Duodenal mucosa (tissue), 2 donors: Measurements from ENCODE around the gene SDK2.
"Not testable (repeated sequence)": the region's sequence is repeated elsewhere in the genome, so short reads cannot be mapped to it uniquely, and the experiment has no call there.

Experiments used
- H3K27ac ChIP-seq: one replicate; pipeline ENCODE4 v1.7.0; 2013; ENCODE audit warnings: low read depth, low read length
- H3K27me3 ChIP-seq, 2 donors: one replicate each; pipeline ENCODE4 v1.7.0; 2013; ENCODE audit warnings: low read length in 2 of 2, control low read depth in 1 of 2; ENCODE audit not compliant: insufficient read depth in 2 of 2, control insufficient read depth in 1 of 2
- H3K36me3 ChIP-seq, 2 donors: one replicate each; pipeline ENCODE4 v1.7.0; 2013; ENCODE audit warnings: low read length in 2 of 2, control low read depth in 1 of 2; ENCODE audit not compliant: insufficient read depth in 2 of 2, control insufficient read depth in 1 of 2
- H3K4me1 ChIP-seq, 2 donors: one replicate each; pipeline ENCODE4 v1.7.0; 2013; ENCODE audit warnings: low read length in 2 of 2, control low read depth in 1 of 2; ENCODE audit not compliant: insufficient read depth in 2 of 2, control insufficient read depth in 1 of 2
- H3K4me3 ChIP-seq, 2 donors: one replicate each; pipeline ENCODE4 v1.7.0; 2013; ENCODE audit warnings: low read length in 2 of 2, low read depth in 1 of 2
- H3K9ac ChIP-seq, 2 donors: one replicate each; pipeline ENCODE4 v1.7.0; 2013; ENCODE audit warnings: low read length in 2 of 2, low read depth in 1 of 2
- H3K9me3 ChIP-seq, 2 donors: one replicate each; pipeline ENCODE4 v1.7.0; 2013; ENCODE audit warnings: low read length in 2 of 2, control low read depth in 1 of 2; ENCODE audit not compliant: control insufficient read depth in 1 of 2

Gene SDK2

DNA sequence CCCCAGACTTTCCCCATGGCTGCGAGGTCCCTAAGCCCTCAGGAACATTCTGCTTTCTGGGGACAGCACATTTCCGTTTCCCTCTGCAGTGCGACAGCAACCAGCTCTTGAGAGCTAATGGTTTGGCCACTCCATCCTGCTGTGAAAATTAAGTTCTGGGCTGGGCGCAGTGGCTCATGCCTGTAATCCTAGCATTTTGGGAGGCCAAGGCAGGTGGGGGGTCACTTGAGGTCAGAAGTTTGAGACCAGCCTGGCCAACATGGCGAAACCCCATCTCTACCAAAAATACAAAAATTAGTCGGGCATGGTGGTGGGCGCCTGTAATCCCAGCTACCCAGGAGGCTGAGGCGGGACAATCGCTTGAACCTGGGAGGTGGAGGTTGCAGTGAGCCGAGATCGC, 331.4 kb downstream of the SDK2 start:
- H3K27ac ChIP-seq, H3K27me3 ChIP-seq, H3K9me3 ChIP-seq, H3K36me3 ChIP-seq: not testable (repeated sequence)
- H3K9ac ChIP-seq: peak overlapping the region in 1 of 2 donors; percentile 87
- H3K4me1 ChIP-seq: peaks cover 23 to 35% of the 10 kb centered on the region in 2 donors
- peak overlapping the region in 1 of 2 donors; percentile 97 for H3K4me3 ChIP-seq

DNA sequence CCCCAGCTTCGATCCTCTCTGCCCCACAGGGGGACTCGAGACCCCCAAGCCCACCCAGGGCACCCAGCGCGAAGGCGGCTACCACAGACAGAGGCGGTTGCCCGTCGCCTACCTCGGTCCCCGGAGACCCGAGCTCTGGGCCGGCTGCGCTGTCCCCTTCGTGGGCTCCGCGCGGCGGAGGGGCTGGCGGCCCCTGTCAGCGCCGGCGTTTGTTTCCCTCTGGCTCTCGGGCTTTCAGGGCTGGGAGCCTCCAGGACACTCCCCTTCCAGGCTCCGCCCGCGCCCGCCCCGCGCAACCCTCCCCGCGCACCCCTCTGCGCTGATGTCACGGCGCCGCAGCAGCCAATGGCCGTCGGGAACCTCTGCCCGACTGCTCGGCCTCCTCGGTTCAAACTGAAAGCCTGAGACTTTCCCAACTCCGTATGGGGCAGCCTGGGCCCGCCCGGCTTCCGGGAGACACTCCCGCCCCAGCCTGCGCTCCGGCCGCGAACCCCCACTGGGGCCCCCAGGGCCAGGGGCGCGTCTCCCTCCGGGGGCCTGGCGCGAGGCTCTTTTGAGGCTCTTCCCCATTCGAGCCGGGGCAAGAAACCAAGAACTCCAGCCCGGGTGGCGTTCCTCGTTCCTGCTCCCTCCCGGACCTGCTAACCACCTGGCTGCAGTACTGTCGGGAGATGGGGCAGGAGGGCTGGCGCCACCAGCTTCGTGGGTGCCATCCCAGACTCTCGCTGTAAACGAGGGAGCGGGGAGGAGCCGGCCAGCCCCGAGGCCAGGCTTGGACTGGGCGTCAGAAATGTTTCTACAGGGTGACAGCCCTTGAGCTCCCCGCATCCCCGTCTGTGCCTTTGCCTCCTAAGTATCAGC, 332.2 kb downstream of the SDK2 start, which contains the start of gene CDC42EP4:
TSS of gene CDC42EP4 (minus strand) at position 221 of the 861 bp plus-strand sequence. CDS start 25,501 bp downstream, outside the sequence.
- no peaks in the 10 kb centered on the region for H3K36me3 ChIP-seq
- H3K9me3 ChIP-seq: no peaks in the 10 kb centered on the region
- peaks cover 18 to 34% of the 10 kb centered on the region in 2 donors for H3K4me1 ChIP-seq
- peak within 1 kb of the TSS; percentile 97 to 99 for H3K9ac ChIP-seq
- peak within 1 kb of the TSS; percentile 90 to 97 for H3K4me3 ChIP-seq
- H3K27ac ChIP-seq: peak within 1 kb of the TSS; percentile 98
- H3K27me3 ChIP-seq: no peaks in the 10 kb centered on the region

DNA sequence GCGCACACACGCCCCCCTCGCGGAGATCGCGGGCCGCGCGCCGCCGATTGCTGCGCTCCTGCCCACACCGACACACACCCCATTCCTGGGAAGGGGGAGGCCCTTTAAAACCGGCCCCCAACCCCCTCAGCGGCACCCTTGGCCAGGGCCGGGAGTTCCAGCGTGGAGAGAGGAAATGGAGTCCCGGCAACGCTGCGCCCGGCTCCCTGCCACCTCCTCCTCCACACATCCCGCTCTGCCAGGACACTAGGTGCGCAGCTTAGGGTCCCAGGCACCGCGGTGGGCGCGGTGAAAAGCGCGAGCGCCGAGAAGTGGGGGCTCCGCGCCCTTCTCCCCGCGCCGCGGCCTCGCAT, 332.8 kb downstream of the SDK2 start:
- Histone ChIP-seq H3K27me3 (no peaks in the 10 kb centered on the region), H3K9ac (peak overlapping the region; percentile 97 to 99), H3K4me1 (peaks cover 19 to 36% of the 10 kb centered on the region in 2 donors), H3K27ac (peak overlapping the region; percentile 98), H3K9me3 (no peaks in the 10 kb centered on the region), H3K36me3 (no peaks in the 10 kb centered on the region), H3K4me3 (peak overlapping the region; percentile 90 to 97)

DNA sequence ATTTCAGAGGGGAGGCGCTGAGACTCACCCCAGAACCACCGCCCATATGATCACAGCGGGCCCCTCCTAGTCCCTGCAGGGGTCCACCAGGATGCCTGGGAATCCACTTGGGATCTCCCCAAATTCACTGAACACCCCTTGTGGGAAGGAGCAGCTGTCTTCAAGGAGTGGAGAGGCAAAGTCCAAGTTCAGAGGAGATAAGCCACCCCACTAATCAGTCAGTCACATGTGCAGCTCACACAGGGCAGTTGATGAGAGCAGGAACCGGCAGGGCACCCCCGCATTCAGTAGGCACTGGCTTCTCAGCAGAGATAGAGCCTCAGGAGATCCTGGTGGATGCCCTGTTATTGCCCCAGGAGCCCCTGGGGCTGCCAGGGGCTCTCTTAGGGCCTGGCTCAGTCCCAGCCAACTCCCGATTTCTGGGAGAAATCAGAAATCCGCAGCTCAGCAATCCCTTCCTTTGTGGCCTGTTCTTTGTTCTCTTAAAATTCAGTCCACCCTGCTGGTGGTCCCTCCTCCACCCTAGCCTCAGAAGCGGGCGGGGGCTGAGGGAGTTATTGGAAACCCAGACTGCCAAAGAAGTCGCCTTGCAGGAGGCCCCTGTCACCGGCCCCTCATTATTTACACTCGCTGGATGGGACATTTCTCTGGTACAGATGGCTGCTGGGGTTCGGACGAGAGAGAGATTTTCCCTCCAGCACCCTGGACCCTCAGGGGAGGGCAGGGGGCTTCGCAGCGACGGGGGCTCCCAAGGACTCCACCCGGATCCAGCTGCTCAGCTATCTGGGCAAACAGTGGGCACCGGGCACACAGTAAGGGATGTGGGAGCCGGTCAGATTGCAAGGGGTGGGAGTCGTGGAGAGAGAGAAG, 334.3 kb downstream of the SDK2 start:
- no peaks in the 10 kb centered on the region for H3K36me3 ChIP-seq
- peaks cover 34 to 49% of the 10 kb centered on the region in 2 donors for H3K4me1 ChIP-seq
- H3K9me3 ChIP-seq: no peaks in the 10 kb centered on the region
- H3K9ac ChIP-seq: peak overlapping the region; percentile 97 to 99
- H3K27ac ChIP-seq: peak overlapping the region; percentile 98
- peak overlapping the region; percentile 90 to 97 for H3K4me3 ChIP-seq
- H3K27me3 ChIP-seq: no peaks in the 10 kb centered on the region

DNA sequence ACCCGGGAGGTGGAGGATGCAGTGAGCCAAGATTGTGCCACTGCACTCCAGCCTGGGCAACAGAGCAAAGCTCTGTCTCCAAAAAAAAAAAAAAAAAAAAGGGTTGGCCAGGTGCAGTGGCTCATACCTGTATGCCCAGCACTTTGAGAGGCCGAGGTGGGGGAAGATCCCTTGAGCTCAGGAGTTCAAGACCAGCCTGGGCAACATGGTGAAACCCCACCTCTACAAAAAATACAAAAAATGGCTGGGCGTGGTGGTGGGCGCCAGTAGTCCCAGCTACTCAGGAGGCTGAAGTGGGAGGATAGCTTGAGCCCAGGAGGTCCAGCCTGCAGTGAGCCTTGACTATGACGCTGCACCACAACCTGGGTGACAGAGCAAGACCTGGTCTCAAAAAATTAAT, 335.3 kb downstream of the SDK2 start:
- peak overlapping the region in 1 of 2 donors; percentile 97 for H3K9ac ChIP-seq
- H3K4me3 ChIP-seq: peak overlapping the region; percentile 90 to 97
- not testable (repeated sequence) for H3K27me3 ChIP-seq, H3K27ac ChIP-seq, H3K36me3 ChIP-seq, H3K9me3 ChIP-seq
- peaks cover 44 to 59% of the 10 kb centered on the region in 2 donors for H3K4me1 ChIP-seq

DNA sequence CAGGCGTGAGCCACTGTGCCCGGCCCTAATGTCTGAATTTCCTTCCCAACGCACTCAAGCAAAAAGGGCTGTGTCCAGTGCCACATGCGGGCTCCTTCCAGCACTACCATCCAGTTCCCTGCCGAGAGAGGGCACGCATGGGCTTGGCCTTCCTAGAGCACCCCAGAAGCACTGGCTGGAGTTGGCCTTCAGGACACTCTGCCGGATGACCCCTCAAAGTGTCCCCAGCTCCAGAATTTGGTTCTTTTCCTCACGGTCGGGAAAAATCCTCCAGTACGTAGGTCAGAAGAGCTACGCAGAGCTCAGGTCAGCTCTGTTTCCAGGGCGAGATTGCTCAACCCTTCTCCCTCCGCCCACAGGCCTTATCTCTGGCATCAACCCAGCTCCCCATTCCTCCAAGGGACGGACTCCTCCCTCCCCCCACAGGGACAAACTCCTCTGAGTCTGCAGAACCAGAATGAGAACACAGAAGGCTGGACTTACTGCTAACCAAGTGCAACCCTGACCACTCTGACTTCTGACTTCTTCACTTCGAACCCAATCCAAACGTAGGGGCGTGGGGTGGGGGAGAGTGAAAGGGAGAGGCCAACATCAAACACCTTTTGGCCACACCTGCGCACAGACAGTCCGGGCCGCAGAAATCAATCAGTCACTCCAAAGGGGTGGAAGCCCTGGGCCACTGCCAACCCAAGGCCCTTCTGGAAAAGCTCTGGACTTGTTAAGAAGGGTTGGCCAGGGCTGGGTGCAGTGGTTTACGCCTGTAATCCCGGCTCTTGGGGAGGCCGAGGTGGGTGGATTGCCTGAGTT, 336.0 kb downstream of the SDK2 start:
- H3K4me1 ChIP-seq: peaks cover 47 to 59% of the 10 kb centered on the region in 2 donors

DNA sequence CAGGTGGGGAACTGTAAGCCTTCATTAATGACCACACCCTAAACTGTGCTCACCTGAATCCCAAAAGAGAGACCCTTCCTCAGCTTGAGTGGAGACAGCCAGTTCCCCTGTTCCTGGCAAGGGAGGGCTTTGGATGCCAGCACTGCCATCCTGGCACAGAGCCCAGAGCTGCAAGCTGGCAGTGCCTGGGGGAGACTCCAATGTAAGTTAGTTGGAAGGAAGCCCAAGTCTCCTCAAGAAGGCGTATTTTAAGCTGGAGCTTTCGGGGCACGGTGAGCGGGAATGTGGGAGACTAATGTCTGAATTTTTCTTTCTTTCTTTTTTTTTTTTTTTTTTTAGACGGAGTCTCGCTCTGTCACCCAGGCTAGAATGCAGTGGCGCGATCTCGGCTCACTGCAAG, 337.1 kb downstream of the SDK2 start:
- Histone ChIP-seq H3K4me1 (peaks cover 43 to 53% of the 10 kb centered on the region in 2 donors), H3K27me3 (no peaks in the 10 kb centered on the region), H3K27ac (no peak overlapping the region), H3K36me3 (no peaks in the 10 kb centered on the region), H3K9ac (peak overlapping the region; percentile 27 to 56), H3K9me3 (no peaks in the 10 kb centered on the region), H3K4me3 (peak overlapping the region; percentile 16 to 46)

More for the DNA sequence above, 336.0 kb downstream of the SDK2 start:
- Histone ChIP-seq H3K4me3 (peak overlapping the region; percentile 38 to 58), H3K9me3 (no peaks in the 10 kb centered on the region), H3K9ac (peak overlapping the region; percentile 61 to 64), H3K36me3 (no peaks in the 10 kb centered on the region), H3K27ac (peak overlapping the region; percentile 96), H3K27me3 (no peaks in the 10 kb centered on the region)

DNA sequence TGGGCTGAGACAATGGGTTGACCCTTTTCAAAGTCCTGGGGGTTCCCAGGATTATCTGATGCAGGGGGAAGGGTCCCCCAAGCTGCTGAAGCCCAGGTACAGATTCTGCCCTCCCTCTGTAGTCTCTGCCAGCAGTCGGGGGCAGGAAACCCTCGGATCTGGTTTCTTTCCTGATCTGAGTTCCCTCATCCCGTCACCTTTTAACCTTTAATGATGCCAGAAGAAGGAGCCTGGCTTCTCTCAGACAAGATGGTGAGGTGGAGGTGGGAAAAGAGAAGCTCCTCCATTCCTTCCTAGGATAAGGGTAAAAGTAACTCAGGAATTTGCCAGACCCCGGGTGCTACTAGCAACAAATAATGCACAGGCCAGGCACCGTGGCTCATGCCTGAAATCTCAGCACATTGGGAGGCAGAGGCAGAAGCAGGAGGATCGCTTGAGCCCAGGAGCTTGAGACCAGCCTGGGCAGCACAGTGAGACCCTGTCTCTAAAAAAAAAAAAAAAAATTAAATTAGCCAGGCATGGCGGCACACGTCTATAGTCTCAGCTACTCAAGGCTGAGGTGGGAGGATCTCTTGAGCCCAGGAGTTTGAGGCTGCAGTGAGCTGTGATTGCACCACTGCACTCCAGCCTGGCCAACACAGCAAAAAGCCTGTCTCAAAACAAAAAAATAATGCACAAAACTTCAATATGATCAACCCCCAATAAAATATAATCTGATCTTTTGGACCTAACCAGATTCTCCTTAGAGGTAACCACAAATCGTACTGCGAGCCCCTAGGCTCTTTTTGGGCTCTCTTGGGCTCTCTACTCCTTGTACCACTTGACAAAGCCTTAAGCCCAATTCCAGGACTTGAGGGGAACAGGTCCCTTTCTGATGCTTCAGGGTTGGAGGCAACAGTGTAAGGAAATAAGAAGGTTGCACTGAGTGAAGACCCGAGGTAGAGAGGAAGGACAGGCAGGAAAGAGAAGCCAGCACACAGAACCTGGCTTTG, 338.1 kb downstream of the SDK2 start:
- peak overlapping the region; percentile 58 to 69 for H3K4me3 ChIP-seq
- no peaks in the 10 kb centered on the region for H3K9me3 ChIP-seq
- H3K4me1 ChIP-seq: peaks cover 43 to 53% of the 10 kb centered on the region in 2 donors
- H3K27me3 ChIP-seq: no peaks in the 10 kb centered on the region
- H3K27ac ChIP-seq: peak overlapping the region; percentile 80
- H3K9ac ChIP-seq: peak overlapping the region; percentile 57 to 62
- no peaks in the 10 kb centered on the region for H3K36me3 ChIP-seq
